Fibroblast of villous mesenchyme (primary cell): ENCODE measurements around the gene RALGPS1. TPM values are rescaled to one million over a fixed set of nuclear protein-coding genes. Genes with fewer than 3 reads are reported as not detected.

Source experiments
- DNase-seq: peaks from one replicate; pipeline ENCODE4 v3.0.0-alpha.2; 2010; ENCODE audit warnings: low read depth
- H3K4me3 ChIP-seq: 2 replicates; pipeline ENCODE4 v1.5.1; 2011; ENCODE audit warnings: low read depth, mild to moderate bottlenecking, low read length
- total RNA-seq: library from RNA; depleted of rRNA; stranded (reverse); fragments of >200 nt; gene quantifications from 2 replicates; pipeline ENCODE4 v1.2.3, GENCODE V29; 2012
- TF ChIP-seq, protein P1 (sequence below): IDR thresholded peaks from 2 replicates; pipeline ENCODE4 v1.5.1; 2012; ENCODE audit warnings: low read depth, mild to moderate bottlenecking, low read length; ENCODE audit not compliant: insufficient read depth

RALGPS1 gene
- total RNA-seq, 1 donor = 2.6 TPM

DNA sequence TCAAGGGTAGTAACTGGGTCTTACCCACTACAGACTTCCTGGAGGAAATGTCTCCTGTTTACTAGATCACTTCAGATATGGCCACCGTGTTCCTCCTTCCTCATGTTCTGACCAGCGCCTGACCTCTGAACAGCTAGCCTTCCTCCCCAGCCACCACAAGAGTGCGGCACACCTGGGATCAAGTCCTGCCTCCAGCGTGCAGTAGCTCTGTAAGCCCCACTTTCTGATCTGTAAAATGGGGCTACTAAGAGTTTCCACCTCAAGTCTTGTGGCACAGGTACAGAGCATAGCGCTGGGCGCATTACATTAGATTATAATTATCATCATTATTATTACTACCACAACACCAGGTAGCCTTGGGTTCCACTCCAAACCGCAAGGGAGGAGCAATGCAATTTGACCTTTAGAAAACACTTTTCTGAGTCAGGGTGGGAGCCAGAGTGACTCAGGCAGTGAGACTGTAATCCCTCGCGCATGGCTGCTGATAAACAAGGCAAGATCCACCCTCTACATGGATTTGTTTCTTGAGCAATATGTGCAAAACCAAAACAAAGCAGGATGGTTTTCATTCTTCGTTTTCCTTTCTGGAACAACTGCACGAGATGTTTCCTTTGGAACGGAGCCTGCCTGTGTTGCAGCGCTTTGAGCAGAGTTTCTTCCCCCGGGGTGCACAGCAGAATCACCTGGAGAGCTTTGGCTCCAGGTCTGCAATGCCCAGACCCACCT is 272.8 kb downstream of the RALGPS1 start:
- H3K4me3 ChIP-seq = no peak overlapping the region
- DNase-seq = peak; percentile 99
- TF ChIP-seq, protein P1, sequence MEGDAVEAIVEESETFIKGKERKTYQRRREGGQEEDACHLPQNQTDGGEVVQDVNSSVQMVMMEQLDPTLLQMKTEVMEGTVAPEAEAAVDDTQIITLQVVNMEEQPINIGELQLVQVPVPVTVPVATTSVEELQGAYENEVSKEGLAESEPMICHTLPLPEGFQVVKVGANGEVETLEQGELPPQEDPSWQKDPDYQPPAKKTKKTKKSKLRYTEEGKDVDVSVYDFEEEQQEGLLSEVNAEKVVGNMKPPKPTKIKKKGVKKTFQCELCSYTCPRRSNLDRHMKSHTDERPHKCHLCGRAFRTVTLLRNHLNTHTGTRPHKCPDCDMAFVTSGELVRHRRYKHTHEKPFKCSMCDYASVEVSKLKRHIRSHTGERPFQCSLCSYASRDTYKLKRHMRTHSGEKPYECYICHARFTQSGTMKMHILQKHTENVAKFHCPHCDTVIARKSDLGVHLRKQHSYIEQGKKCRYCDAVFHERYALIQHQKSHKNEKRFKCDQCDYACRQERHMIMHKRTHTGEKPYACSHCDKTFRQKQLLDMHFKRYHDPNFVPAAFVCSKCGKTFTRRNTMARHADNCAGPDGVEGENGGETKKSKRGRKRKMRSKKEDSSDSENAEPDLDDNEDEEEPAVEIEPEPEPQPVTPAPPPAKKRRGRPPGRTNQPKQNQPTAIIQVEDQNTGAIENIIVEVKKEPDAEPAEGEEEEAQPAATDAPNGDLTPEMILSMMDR = no peak

DNA sequence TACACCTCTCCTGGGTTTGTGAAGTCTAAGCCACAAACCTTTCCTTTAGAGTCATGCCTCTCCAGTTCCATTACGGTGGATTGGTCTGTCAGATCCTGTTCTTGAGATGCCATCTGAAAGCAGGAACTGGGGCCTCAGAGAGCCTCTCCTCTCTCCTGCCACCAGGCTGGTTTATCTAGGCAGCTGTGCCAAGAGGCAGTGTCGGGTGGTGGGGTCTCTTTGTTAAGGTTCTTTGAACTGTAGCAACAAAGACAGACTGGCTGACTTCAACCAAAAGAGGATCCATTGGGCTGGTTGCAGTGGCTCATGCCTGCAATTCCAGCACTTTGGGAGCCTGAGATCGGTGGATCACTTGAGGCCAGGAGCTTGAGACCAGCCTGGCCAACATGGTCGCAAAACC is 273.8 kb downstream of the RALGPS1 start:
- DNase-seq = no peak
- TF ChIP-seq, protein P1 = no peak
- no peak overlapping the region for H3K4me3 ChIP-seq

DNA sequence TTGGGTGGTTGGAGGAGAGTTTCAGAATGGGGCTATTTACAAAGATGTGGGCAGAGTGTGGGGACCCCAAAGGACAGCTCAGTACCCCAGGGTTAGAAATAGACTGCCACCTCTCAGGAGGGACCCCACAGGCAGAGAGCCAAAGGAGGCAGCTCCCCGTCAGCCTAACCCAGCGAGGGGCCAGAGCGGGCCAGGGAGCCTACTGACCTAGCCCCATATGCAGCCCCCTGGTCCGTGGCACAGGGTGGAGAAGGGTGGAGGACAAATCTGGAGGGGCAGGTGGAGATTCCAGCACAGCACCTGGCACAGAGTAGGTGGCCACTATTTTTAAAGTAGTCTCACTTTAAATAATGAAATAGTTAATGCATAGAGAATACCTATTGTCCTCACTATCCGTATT is 275.0 kb downstream of the RALGPS1 start:
- no peak for DNase-seq
- H3K4me3 ChIP-seq = no peak overlapping the region
- TF ChIP-seq, protein P1 = no peak

DNA sequence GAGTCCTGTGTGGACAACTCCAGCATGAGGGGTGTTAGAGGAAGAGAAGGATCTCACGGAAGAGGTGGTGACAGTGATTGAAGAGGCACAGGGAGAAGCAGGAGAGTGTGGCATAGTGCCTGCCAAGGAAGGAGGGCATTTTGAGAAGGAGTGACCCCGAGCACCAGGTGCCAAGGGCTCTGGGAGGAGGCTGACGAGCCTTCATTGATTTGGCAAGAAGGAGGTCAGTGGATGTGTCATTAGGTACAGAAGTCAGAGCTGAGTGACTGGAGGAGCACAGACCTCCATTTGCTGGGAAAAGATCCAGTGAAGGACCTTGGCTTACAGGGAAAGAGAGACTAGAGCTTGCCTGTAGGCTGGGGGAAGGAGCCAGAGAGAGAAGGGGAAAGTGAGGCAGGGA is 278.2 kb downstream of the RALGPS1 start:
- no peak for DNase-seq
- TF ChIP-seq, protein P1 = no peak
- H3K4me3 ChIP-seq = no peak overlapping the region

DNA sequence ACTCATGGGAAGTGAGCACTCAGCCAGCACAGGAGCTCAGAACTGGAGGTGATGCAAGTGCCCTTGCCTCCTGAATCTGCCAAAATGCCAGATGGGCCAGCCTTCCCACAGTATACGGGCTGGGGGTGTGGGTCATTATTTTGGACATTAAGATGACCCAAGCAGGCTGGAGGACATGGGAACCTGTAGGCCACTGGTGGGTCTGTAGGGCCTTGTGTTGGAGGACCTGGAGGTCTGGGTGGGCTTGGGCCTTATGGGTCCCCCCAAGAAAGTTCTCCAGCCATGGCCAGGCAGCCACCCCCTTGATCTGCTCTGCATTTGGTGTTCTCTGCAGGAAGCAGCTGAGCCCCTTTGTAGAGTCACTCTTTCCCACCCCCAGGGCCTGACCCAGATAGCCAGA is 278.9 kb downstream of the RALGPS1 start:
- DNase-seq = no peak
- H3K4me3 ChIP-seq = no peak overlapping the region
- TF ChIP-seq, protein P1 = no peak

DNA sequence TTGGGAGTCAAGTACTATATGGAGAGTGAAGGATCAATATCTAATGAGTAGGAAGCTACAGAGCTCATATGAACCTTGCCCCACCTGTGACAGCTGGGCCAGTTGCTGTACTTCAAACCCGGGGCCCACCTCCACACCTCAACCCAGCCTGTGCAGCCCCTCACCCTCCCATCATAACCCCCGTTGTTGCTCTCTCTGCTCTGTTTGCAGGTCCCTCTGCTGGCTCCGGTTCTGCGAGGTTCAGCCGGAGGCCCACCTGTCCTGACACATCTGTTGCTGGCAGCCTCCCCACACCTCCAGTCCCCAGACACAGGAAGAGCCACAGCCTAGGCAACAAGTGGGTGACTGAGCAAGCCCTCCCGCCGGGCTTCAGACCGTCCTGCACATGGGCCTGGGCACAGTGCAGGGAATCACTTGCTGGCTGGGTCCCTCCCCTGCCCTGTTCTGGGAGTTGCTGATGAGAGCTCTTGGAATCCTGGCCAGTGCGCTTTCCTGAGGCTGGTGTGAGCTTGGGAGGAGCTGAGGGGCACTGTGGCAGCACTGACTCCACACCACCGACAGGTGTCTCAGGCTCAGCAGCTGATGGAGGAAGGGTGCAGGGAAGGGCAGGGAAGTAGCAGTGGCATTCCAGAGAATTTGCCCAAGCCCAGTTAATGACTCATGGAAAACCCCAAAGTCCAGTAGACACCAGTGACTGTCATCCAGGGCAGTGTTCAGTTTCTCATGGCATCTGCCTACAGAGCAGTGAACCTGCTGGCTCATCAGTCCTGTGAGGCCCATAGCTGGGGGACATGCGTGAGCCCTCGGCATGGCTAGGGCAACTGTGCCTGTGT is 280.5 kb downstream of the RALGPS1 start:
- TF ChIP-seq, protein P1 = no peak
- no peak for DNase-seq
- H3K4me3 ChIP-seq = no peak overlapping the region
